Adipocyte (in vitro differentiated cells): ENCODE measurements around the gene MC2R.

ENCODE experiments used
- DNase-seq: peaks from one replicate; pipeline ENCODE4 v3.0.0-alpha.2; 2015; ENCODE audit warnings: low read depth
- H3K27me3 ChIP-seq: replicated peaks from 2 replicates; pipeline ENCODE4 v1.7.0; 2013; ENCODE audit warnings: mild to moderate bottlenecking, low read length, moderate library complexity; ENCODE audit not compliant: control insufficient read depth, insufficient read depth
- H3K36me3 ChIP-seq: 2 replicates; pipeline ENCODE4 v1.7.0; 2013; ENCODE audit warnings: low read length, mild to moderate bottlenecking, moderate library complexity; ENCODE audit not compliant: control insufficient read depth, insufficient read depth, severe bottlenecking
- H3K4me1 ChIP-seq: 2 replicates; pipeline ENCODE4 v1.7.0; 2013; ENCODE audit warnings: mild to moderate bottlenecking, low read length, moderate library complexity; ENCODE audit not compliant: control insufficient read depth, insufficient read depth
- H3K4me3 ChIP-seq: 2 replicates; pipeline ENCODE4 v1.7.0; 2013; ENCODE audit warnings: mild to moderate bottlenecking, low read length, moderate library complexity
- H3K9ac ChIP-seq: 2 replicates; pipeline ENCODE4 v1.7.0; 2013; ENCODE audit warnings: mild to moderate bottlenecking, low read length, moderate library complexity
- H3K9me3 ChIP-seq: 2 replicates; pipeline ENCODE4 v1.7.0; 2013; ENCODE audit warnings: mild to moderate bottlenecking, low read length, moderate library complexity; ENCODE audit not compliant: control insufficient read depth

MC2R gene

GRCh38 chr18:13915995-13916431 lies 677 bp upstream of the MC2R start:
- Histone ChIP-seq H3K27me3 (no peaks in the 10 kb centered on the region), H3K9me3 (no peaks in the 10 kb centered on the region), H3K4me1 (no peaks in the 10 kb centered on the region), H3K9ac (no peak overlapping the region), H3K4me3 (no peak overlapping the region), H3K36me3 (no peaks in the 10 kb centered on the region)
- DNase-seq = no peak

- no peak for DNase-seq
- Histone ChIP-seq H3K36me3 (no peaks in the 10 kb centered on the region), H3K4me3 (no peak overlapping the region), H3K27me3 (no peaks in the 10 kb centered on the region), H3K9ac (no peak overlapping the region), H3K9me3 (no peaks in the 10 kb centered on the region), H3K4me1 (no peaks in the 10 kb centered on the region)
Measured at GRCh38 chr18:13914756-13915155, 580 bp downstream of the MC2R start.

- H3K9me3 ChIP-seq = no peaks in the 10 kb centered on the region
- no peak overlapping the region for H3K4me3 ChIP-seq
- H3K4me1 ChIP-seq = no peaks in the 10 kb centered on the region
- no peaks in the 10 kb centered on the region for H3K27me3 ChIP-seq
- H3K36me3 ChIP-seq = no peaks in the 10 kb centered on the region
- no peak overlapping the region for H3K9ac ChIP-seq
- no peak for DNase-seq
Measured at GRCh38 chr18:13914170-13914569, 1.2 kb downstream of the MC2R start.

DNA sequence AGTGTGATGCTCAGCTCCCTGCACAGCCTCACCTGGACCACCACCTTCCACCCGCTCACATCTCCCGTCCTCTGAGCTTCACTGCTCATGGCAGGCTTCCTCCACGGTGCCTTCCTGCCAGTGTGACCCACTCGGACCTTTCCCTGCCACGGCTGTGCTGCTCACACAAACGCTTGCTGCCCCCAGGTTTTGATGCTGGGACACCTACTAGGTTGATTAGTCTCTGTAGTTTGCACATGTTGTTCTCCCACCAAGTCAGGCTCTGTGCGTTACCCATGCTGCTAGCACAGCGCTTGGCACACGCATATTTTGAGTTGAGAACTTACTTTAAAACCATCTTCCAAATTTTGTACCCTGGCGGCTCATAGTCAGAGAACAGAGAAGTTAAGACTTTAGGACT lies 2.1 kb downstream of the MC2R start:
- no peaks in the 10 kb centered on the region for H3K27me3 ChIP-seq
- no peaks in the 10 kb centered on the region for H3K4me1 ChIP-seq
- H3K4me3 ChIP-seq = no peak overlapping the region
- H3K9me3 ChIP-seq = no peaks in the 10 kb centered on the region
- no peak for DNase-seq
- H3K9ac ChIP-seq = no peak overlapping the region
- H3K36me3 ChIP-seq = no peaks in the 10 kb centered on the region

DNA sequence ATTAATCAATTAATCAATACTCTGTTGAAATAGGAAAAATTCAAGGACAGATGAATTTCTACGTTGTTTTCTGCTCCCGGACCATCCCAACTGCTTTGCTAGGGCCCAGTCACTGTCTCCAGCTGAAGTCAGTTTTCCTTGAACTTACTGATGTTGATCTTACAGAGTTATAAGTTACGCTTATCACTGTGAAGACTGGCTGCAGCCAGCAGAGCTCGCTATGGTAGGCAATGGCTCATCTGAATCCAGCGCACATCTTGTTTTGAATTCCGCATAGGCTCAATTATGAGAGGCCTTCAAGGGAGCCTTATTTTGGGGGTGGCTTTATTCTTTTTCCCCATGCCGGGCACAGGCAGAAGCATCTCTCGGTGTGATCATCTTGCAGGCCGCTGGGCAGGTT lies 2.7 kb downstream of the MC2R start:
- no peaks in the 10 kb centered on the region for H3K27me3 ChIP-seq
- H3K36me3 ChIP-seq = no peaks in the 10 kb centered on the region
- DNase-seq = no peak
- H3K9me3 ChIP-seq = no peaks in the 10 kb centered on the region
- no peak overlapping the region for H3K9ac ChIP-seq
- H3K4me1 ChIP-seq = no peaks in the 10 kb centered on the region
- H3K4me3 ChIP-seq = no peak overlapping the region

GRCh38 chr18:13910986-13911385 lies 4.3 kb downstream of the MC2R start:
- Histone ChIP-seq H3K27me3 (no peaks in the 10 kb centered on the region), H3K9me3 (no peaks in the 10 kb centered on the region), H3K36me3 (no peaks in the 10 kb centered on the region), H3K9ac (no peak overlapping the region), H3K4me3 (no peak overlapping the region), H3K4me1 (no peaks in the 10 kb centered on the region)
- DNase-seq = no peak

- H3K4me1 ChIP-seq = no peaks in the 10 kb centered on the region
- H3K9me3 ChIP-seq = no peaks in the 10 kb centered on the region
- H3K36me3 ChIP-seq = no peaks in the 10 kb centered on the region
- H3K4me3 ChIP-seq = no peak overlapping the region
- H3K9ac ChIP-seq = no peak overlapping the region
- DNase-seq = no peak
- no peaks in the 10 kb centered on the region for H3K27me3 ChIP-seq
Measured at GRCh38 chr18:13910501-13910900, 4.8 kb downstream of the MC2R start.

GRCh38 chr18:13909141-13909940 lies 6.0 kb downstream of the MC2R start:
- DNase-seq = no peak

DNA sequence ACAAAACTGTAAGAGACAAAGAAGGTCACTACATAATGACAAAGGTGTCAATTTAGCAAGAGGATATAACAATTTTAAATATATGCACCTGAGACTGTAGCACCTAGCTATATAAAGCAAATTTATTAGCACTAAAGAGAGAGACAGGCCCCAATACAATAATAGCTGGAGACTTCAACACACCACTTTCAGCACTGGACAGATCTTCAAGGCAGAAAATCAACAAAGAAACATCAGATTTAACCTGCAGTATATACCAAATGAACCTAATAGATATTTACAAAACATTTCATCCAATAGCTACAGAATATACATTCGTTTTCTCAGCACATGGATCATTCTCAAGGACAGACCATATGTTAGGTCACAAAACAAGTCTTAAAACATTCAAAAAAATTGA lies 14.7 kb downstream of the MC2R start:
- Histone ChIP-seq H3K27me3 (no peaks in the 10 kb centered on the region), H3K9ac (no peak overlapping the region), H3K4me1 (no peaks in the 10 kb centered on the region), H3K36me3 (no peaks in the 10 kb centered on the region), H3K9me3 (peaks cover 3% of the 10 kb centered on the region), H3K4me3 (no peak overlapping the region)
- no peak for DNase-seq

More at GRCh38 chr18:13909141-13909940, 6.0 kb downstream of the MC2R start:
- Histone ChIP-seq H3K36me3 (no peaks in the 10 kb centered on the region), H3K9ac (no peak overlapping the region), H3K4me1 (no peaks in the 10 kb centered on the region), H3K4me3 (no peak overlapping the region), H3K9me3 (no peaks in the 10 kb centered on the region), H3K27me3 (no peaks in the 10 kb centered on the region)

- H3K27me3 ChIP-seq = no peaks in the 10 kb centered on the region
- H3K9me3 ChIP-seq = peaks cover 3% of the 10 kb centered on the region
- H3K9ac ChIP-seq = no peak overlapping the region
- DNase-seq = no peak
- no peaks in the 10 kb centered on the region for H3K4me1 ChIP-seq
- H3K36me3 ChIP-seq = no peaks in the 10 kb centered on the region
- no peak overlapping the region for H3K4me3 ChIP-seq
Measured at GRCh38 chr18:13895505-13896033, 19.8 kb downstream of the MC2R start.

DNA sequence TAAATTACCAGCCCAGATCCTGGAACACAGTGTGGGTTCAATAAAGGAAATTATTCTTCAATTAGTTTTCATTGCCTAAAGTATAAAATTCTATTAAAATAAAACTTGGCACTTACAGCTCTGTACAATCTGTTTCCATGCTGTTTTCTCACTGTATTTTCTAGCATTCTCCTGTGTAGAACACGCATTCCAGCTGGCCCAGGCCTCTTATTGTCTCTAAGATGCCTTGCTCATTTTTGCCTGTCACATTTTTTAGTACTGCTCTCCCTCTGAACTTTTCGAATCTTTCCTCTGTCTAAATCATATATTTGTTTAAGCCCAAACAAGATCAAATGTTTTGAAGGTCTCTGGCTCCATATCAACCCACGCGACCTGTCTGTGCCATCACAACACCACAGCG lies 20.8 kb downstream of the MC2R start:
- no peaks in the 10 kb centered on the region for H3K27me3 ChIP-seq
- no peaks in the 10 kb centered on the region for H3K9me3 ChIP-seq

GRCh38 chr18:13893418-13893760 lies 21.9 kb downstream of the MC2R start:
- Histone ChIP-seq H3K4me1 (no peaks in the 10 kb centered on the region), H3K9ac (no peak overlapping the region), H3K27me3 (no peaks in the 10 kb centered on the region), H3K4me3 (no peak overlapping the region), H3K9me3 (no peaks in the 10 kb centered on the region), H3K36me3 (no peaks in the 10 kb centered on the region)
- DNase-seq = no peak

More for the DNA sequence above, 20.8 kb downstream of the MC2R start:
- H3K4me1 ChIP-seq = no peaks in the 10 kb centered on the region
- no peak overlapping the region for H3K9ac ChIP-seq
- no peak for DNase-seq
- H3K36me3 ChIP-seq = no peaks in the 10 kb centered on the region
- H3K4me3 ChIP-seq = no peak overlapping the region
